Kidney (tissue), 14 donors: ENCODE data around the gene MED27. TPM values are rescaled to one million over a fixed set of nuclear protein-coding genes. Genes with fewer than 3 reads are reported as not detected.

Experiments
- DNase-seq, 5 donors: peaks; one replicate each; pipeline ENCODE4 v3.0.0-alpha.2; 2013 to 2020
- FAIRE-seq: peaks from 2 replicates; lab custom pipeline; 2012; peaks lifted over from hg19 to GRCh38; lab: Jason Lieb, UNC
- H3K27ac ChIP-seq, 2 donors: one replicate each; pipeline ENCODE4 v1.7.0; 2013; ENCODE audit warnings: low read depth in 2 of 2, low read length in 2 of 2, inconsistent platforms in 1 of 2
- H3K27me3 ChIP-seq: one replicate; pipeline ENCODE4 v1.7.1; 2013; ENCODE audit warnings: low read length, inconsistent platforms; ENCODE audit not compliant: control insufficient read depth, insufficient read depth
- H3K36me3 ChIP-seq, 3 donors: one replicate each; pipeline versions ENCODE4 v1.7.0 to v1.7.1; 2013; ENCODE audit warnings: low read length in 3 of 3, control low read depth in 1 of 3, inconsistent platforms in 1 of 3; ENCODE audit not compliant: insufficient read depth in 3 of 3, control insufficient read depth in 2 of 3
- H3K4me1 ChIP-seq, 3 donors: one replicate each; pipeline versions ENCODE4 v1.7.0 to v1.7.1; 2013; ENCODE audit warnings: low read length in 3 of 3, inconsistent platforms in 1 of 3, low read depth in 1 of 3; ENCODE audit not compliant: control insufficient read depth in 2 of 3, insufficient read depth in 2 of 3
- H3K4me3 ChIP-seq, 3 donors: one replicate each; pipeline versions ENCODE4 v1.7.0 to v1.8.1; 2013; ENCODE audit warnings: low read length in 3 of 3, control low read depth in 1 of 3, inconsistent platforms in 1 of 3
- H3K9ac ChIP-seq, 3 donors: one replicate each; pipeline versions ENCODE4 v1.7.0 to v1.7.1; 2013; ENCODE audit warnings: low read length in 3 of 3, control low read depth in 1 of 3, inconsistent platforms in 1 of 3
- H3K9me3 ChIP-seq, 3 donors: one replicate each; pipeline versions ENCODE4 v1.7.0 to v1.7.1; 2013; ENCODE audit warnings: low read length in 3 of 3, control low read depth in 1 of 3, inconsistent platforms in 1 of 3; ENCODE audit not compliant: control insufficient read depth in 2 of 3, insufficient read depth in 1 of 3
- intact Hi-C: fragments of 100-400 bp; cut with DNase I; formaldehyde crosslinking; loops from one replicate; pipeline ENCODE4 v1.11.1; 2022
- polyA plus RNA-seq: library from polyadenylated mRNA; stranded (reverse); fragments of 350-450 nt; fragmentation: Illumina TruSeq; extraction: RNeasy Lipid Tissue Mini Kit (QIAGEN cat#74804); gene quantifications from one replicate; pipeline ENCODE4 v1.2.3, GENCODE V29; 2014; ENCODE audit warnings: low read depth, low replicate concordance; ENCODE audit not compliant: insufficient read depth
- total RNA-seq: library from RNA; stranded (reverse); fragmentation: NEBNext Ultra II Directional; extraction: Animal tissue kit (Norgen Biotek cat#: 25700); gene quantifications from one replicate; pipeline ENCODE4 v1.2.1, GENCODE V29; 2021
- TF ChIP-seq, protein P1 (sequence below): IDR thresholded peaks from 3 replicates; pipeline ENCODE4 v1.5.1; 2012; ENCODE audit warnings: mild to moderate bottlenecking, moderate library complexity, borderline replicate concordance; ENCODE audit not compliant: insufficient read depth; ENCODE audit errors: extremely low read depth
- donor health status: control.
- donor health status: control.
- donor health status: control.
- donor health status: control.
- donor health status: control.
- donor health status: DM: yes; HTN: yes; CAD: no.
- donor health status: Normal renal cell carcinoma (clear cell type).

MED27 gene
- total and polyA plus RNA-seq, 2 donors from 2014 or later = 15.9 to 23.1 TPM

- TF ChIP-seq, protein P1, sequence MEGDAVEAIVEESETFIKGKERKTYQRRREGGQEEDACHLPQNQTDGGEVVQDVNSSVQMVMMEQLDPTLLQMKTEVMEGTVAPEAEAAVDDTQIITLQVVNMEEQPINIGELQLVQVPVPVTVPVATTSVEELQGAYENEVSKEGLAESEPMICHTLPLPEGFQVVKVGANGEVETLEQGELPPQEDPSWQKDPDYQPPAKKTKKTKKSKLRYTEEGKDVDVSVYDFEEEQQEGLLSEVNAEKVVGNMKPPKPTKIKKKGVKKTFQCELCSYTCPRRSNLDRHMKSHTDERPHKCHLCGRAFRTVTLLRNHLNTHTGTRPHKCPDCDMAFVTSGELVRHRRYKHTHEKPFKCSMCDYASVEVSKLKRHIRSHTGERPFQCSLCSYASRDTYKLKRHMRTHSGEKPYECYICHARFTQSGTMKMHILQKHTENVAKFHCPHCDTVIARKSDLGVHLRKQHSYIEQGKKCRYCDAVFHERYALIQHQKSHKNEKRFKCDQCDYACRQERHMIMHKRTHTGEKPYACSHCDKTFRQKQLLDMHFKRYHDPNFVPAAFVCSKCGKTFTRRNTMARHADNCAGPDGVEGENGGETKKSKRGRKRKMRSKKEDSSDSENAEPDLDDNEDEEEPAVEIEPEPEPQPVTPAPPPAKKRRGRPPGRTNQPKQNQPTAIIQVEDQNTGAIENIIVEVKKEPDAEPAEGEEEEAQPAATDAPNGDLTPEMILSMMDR = no peak
- H3K36me3 ChIP-seq = no peaks in the 10 kb centered on the region
- FAIRE-seq (no peak), DNase-seq (no peak)
- H3K4me1 ChIP-seq = no peaks in the 10 kb centered on the region
- no peaks in the 10 kb centered on the region for H3K27me3 ChIP-seq
- H3K27ac ChIP-seq = no peak overlapping the region
- intact Hi-C loops = no loop called here
- H3K9ac ChIP-seq = no peak overlapping the region
- no peaks in the 10 kb centered on the region for H3K9me3 ChIP-seq
- H3K4me3 ChIP-seq = no peak overlapping the region
Measured at GRCh38 chr9:131987232-131987631, 92.4 kb downstream of the MED27 start.

- Histone ChIP-seq H3K27ac (no peak overlapping the region), H3K36me3 (no peaks in the 10 kb centered on the region), H3K9me3 (no peaks in the 10 kb centered on the region), H3K27me3 (no peaks in the 10 kb centered on the region), H3K4me3 (no peak overlapping the region), H3K9ac (no peak overlapping the region), H3K4me1 (no peaks in the 10 kb centered on the region)
- intact Hi-C loops = no loop called here
- TF ChIP-seq, protein P1 = no peak
- FAIRE-seq (no peak), DNase-seq (no peak)
Measured at GRCh38 chr9:131986576-131986975, 93.1 kb downstream of the MED27 start.

GRCh38 chr9:131986089-131986488 is 93.6 kb downstream of the MED27 start:
- intact Hi-C loops = no loop called here
- TF ChIP-seq, protein P1 = no peak
- H3K4me1 ChIP-seq = no peaks in the 10 kb centered on the region
- H3K9ac ChIP-seq = no peak overlapping the region
- H3K9me3 ChIP-seq = no peaks in the 10 kb centered on the region
- no peak overlapping the region for H3K27ac ChIP-seq
- H3K27me3 ChIP-seq = no peaks in the 10 kb centered on the region
- no peak overlapping the region for H3K4me3 ChIP-seq
- DNase-seq = no peak
- H3K36me3 ChIP-seq = no peaks in the 10 kb centered on the region
- no peak for FAIRE-seq

DNA sequence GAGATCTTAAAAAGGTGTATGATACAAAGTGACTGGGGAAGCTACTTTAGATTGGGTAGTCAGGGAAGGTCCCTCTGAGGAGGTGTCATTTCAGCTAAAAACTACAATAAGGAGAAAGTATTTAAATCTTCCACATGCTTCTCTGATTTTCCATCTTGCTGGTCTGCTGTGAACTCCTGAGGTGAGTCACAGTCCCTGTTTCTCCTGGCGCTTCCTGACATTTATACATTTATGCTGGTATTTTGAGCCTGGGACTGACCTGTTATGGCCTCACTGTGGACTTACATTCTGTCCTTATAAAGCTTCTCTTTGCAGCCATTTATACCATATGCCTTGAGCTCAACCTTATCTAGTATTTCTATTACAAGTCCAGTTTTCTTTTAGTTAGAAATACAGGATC is 95.1 kb downstream of the MED27 start:
- H3K27me3 ChIP-seq = no peaks in the 10 kb centered on the region
- no peak overlapping the region for H3K9ac ChIP-seq
- FAIRE-seq = no peak
- TF ChIP-seq, protein P1 = no peak
- no peaks in the 10 kb centered on the region for H3K36me3 ChIP-seq
- H3K27ac ChIP-seq = no peak overlapping the region
- no peak for DNase-seq
- no peak overlapping the region for H3K4me3 ChIP-seq
- no peaks in the 10 kb centered on the region for H3K9me3 ChIP-seq
- no peaks in the 10 kb centered on the region for H3K4me1 ChIP-seq
- intact Hi-C loops = no loop called here
